ENCODE data around the gene HMG20B.

DNA sequence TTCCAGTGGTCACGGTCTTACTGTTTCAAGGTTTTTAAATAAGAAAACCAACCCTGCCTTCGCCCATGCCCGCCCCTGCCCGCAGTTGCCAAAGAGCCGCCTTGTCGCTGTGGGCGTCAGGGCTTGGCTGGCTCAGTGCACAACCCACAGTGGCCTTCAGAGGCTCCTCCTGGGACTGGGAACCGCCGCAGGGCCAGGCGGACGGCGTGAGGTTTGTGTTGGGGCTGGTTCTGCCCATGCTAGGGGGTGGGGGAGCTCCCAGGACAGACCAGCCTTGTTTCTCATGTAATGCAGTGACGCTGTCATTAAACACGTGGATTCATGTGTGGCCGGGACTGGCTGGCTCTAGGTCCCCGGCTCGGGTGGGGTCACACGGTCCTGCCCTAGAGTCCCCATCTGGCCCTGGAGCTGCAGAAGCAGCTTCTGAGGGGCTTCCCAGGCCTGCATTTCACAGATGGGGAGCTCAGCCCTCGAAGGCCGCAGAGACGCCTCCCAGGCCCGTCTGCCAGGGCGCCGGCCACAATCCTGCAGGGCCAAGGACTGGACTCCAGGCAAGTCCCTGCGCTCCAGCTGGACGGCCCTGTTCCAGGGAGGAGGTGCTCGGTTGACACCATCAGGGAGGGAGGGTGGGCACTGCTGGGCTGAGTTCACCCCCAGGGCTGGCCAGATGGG is 36.2 kb upstream of the HMG20B start:
- TF ChIP-seq, protein P1, sequence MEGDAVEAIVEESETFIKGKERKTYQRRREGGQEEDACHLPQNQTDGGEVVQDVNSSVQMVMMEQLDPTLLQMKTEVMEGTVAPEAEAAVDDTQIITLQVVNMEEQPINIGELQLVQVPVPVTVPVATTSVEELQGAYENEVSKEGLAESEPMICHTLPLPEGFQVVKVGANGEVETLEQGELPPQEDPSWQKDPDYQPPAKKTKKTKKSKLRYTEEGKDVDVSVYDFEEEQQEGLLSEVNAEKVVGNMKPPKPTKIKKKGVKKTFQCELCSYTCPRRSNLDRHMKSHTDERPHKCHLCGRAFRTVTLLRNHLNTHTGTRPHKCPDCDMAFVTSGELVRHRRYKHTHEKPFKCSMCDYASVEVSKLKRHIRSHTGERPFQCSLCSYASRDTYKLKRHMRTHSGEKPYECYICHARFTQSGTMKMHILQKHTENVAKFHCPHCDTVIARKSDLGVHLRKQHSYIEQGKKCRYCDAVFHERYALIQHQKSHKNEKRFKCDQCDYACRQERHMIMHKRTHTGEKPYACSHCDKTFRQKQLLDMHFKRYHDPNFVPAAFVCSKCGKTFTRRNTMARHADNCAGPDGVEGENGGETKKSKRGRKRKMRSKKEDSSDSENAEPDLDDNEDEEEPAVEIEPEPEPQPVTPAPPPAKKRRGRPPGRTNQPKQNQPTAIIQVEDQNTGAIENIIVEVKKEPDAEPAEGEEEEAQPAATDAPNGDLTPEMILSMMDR (IDR thresholded peaks at IDR 0.05 in 4 of 5, conservative IDR thresholded peaks at IDR 0.05 in 1 of 5), result no peak
- TF ChIP-seq POLR2A (IDR thresholded peaks at IDR 0.05), result no peak
